NCI-H1436 (cell line): ENCODE results near the gene SLC38A3.
A peak's percentile ranks its signal among the peaks of the same experiment; 100 is the strongest.
"Not testable (repeated sequence)": the region's sequence is repeated elsewhere in the genome, so short reads cannot be mapped to it uniquely, and the experiment has no call there.

Experiments used
- DNase-seq: peaks from one replicate; lab custom pipeline; 2025; lab: John Stamatoyannopoulos, UW

The SLC38A3 gene

DNA sequence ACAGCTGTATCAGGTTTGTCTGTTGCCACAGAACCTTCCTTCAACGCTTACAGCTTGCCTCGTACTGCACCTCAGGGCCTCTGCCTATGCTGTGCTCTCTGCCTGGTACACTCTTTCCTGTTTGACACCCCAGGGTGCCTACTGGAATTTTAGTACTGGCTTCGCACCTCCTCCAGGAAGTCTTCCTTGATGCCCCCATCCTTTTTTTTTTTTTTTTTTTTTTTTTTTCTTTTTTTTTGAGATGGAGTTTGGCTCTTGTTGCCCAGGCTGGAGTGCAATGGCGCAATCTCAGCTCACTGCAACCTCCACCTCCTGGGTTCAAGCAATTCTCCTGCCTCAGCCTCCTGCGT lies 6.3 kb downstream of the SLC38A3 start:
- DNase-seq, result not testable (repeated sequence)

DNA sequence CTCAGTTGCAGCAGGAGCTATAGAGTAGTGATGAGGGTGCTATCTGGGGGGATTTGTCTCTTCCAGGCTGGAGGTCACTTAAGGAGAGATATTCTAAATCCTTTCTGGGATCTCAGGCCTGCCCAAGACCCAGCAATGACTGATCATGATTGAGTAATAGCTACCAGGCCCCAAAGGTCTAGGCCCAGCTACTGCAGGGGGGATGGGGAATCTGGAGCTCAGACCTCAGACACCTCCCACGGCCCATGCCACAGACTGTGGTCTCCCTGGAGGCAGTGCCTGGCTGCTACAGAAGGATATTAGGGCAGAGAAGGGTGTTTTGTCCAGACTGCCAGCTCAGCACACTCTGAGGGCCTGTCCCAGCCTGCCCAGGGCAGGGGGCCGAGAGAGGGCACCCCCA lies 6.9 kb downstream of the SLC38A3 start:
- no peak for DNase-seq

DNA sequence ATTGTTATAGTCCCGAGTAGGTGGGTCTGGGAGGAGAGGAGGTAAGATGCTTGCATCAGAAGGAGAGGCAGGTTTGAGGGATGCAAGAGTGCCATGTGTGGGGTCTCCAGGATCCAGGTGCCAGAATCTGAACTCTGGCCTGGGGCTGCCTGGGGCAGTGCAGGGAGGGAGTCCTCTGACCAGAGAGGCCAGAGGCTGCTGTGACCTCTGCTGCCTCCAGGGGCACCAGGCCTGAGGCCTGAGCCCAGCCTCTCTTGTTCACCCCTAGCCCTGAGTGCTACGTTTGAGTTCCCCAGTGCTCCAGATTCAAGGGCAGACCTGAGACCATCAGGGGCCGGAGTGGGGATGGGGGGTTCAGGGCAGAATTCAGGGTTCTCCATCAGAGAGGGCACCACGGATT lies 7.4 kb downstream of the SLC38A3 start:
- no peak for DNase-seq

DNA sequence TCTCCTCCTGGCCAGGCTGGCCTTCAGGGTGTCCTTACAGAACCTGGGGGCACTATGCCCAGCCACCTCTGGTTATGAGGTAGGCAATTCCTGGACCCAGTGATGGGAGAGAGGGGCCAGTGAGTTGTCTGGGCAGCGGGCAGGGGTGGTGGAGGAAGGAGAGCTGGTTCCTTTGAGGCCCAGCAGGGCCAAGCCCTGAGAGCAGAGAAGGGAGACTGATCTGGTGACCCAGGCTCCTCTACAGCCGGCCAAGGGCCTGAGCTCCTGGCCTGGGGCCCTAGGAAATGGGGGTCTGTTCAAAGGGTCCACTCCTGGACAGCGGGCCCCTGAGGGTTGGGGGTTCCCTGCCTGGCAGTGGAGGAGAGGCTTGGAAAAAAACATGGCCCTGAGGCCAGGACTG lies 7.9 kb downstream of the SLC38A3 start:
- DNase-seq, result no peak

DNA sequence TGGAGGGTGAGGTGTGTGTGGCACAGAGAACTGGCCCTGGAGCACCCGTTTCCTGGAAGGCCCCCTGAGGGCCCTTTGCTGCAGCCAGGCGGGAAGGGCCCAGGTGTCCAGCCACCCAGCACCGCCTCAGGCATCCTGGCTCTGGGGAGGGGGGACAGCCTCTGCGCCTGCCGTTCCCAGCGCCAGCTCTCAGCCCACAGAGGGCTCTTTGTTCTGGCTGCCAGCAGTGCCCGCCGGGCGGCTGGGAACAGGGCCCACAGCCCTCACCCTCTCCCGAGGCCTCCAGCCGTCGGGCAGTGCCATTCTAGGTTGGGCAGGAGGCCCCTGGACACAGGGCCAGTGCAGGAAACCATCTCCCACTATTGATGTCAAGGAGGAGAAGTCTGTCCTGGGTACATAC lies 8.3 kb downstream of the SLC38A3 start:
- DNase-seq, result no peak

DNA sequence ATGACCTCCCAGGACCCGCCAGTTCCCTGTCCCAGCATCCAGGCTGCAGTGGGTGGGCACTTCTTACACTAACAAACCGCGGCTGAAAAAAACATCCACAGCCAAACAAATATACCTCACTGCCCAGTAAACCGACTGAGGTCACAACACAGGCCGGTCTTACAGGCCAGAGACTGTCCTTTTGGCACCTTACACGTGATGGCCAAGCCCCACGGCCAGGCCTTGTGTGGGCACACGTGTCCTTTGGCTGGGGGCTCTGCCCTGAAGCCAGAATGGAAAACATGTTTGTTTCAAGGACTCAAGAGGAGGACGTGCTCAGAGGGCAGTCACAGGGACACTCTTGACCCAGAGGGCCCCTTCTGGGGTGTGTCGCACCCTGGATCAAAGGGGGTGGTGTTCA lies 9.8 kb downstream of the SLC38A3 start:
- no peak for DNase-seq

DNA sequence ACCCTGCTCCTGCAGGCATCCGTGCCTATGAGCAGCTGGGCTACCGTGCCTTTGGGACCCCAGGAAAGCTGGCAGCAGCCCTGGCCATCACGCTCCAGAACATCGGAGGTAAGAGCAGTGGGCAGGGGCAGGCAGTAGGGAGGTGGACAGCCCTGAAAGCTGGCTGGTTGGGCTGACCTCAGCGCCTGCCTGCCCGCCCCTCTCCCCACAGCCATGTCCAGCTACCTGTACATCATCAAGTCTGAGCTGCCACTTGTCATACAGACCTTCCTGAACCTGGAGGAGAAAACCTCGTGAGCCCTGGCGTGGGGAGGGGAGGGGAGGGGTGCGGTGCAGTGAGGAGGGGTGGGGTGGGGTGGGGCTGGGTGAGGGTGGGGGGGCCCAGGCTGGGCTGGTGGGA lies 10.5 kb downstream of the SLC38A3 start:
- DNase-seq, result no peak

DNA sequence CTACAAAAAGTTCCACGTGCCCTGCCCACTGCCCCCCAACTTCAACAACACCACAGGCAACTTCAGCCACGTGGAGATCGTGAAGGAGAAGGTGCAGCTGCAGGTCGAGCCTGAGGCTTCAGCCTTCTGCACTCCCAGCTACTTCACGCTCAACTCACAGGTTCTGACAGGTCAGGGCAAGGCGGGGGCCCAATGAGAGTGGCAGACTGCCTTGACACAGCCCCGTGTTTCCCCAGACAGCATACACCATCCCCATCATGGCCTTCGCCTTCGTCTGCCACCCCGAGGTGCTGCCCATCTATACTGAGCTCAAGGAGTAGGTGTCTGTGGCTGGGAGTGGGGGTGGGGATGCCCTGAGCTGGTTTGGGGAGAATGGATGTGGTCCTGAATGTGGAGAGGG lies 12.6 kb downstream of the SLC38A3 start:
- no peak for DNase-seq

DNA sequence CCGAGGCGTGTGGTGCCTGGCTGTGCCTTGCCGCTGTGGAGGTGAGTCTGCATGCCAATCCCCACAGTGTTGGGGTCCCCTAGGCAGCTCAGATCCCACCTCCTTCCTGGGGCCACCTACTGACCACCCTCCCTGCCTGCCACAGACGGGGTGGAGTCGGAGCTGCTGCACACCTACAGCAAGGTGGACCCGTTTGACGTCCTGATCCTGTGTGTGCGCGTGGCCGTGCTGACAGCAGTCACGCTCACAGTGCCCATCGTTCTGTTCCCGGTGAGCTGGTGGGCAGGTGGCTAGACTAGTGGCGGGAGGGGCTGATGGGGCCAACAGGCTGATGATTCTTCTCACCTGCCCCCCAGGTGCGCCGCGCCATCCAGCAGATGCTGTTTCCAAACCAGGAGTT lies 13.4 kb downstream of the SLC38A3 start:
- DNase-seq, result no peak

DNA sequence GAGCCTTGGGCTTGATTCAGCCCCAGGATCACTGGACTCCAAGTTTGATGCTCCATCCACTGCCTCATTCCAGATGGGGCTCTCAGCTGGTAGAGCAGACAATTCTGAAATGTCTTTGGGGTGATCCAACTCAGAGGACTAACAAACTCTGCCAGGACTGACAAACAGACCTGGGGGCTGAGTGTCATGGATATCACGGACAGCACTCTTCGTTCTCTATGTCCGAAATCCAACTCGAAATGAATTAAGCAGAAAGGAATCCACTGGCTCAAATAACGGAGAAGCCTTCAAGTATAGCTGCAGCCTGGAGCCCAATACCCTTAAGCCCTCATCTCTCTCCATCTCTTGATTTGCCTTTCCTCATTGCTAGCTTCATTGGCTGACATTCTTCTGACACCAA lies 14.2 kb downstream of the SLC38A3 start:
- DNase-seq, result no peak

DNA sequence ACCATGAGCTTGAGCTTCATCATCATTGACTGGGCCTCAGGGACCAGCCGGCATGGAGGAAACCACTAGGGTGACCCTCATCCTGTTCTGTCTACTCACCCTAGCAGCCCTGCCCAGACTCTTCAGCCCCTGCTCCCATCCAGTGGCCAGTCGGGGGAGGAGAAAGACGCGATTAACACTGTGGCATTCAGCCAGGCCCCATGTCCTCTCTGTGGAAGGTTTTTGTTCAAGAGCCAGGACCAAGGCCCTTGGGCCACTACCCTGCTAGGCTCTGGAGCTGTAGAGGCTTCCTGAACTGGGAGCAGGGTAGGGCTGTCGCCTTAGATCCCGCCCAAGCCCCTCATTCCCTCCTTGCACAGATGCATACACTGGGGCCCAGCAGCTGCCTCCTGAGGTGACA lies 15.0 kb downstream of the SLC38A3 start:
- no peak for DNase-seq

DNA sequence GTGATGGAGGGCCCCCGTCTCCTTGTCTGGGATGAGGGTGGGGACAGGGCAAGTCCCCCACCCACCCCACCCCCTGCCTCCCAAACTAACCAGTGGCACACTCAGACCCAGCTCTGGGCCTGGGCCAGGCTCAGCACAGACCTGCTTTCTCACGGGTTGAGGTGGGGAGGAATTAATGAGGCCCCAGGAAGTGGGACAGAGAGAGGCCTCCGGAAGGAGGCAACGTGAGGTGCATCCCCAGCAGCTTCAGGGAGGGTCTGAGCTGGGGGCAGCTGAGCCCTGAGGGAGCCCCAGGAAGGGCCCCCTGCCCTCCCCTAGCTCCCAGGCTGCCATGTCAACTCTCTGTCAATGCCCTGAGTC lies 16.0 kb downstream of the SLC38A3 start:
- DNase-seq, result no peak

DNA sequence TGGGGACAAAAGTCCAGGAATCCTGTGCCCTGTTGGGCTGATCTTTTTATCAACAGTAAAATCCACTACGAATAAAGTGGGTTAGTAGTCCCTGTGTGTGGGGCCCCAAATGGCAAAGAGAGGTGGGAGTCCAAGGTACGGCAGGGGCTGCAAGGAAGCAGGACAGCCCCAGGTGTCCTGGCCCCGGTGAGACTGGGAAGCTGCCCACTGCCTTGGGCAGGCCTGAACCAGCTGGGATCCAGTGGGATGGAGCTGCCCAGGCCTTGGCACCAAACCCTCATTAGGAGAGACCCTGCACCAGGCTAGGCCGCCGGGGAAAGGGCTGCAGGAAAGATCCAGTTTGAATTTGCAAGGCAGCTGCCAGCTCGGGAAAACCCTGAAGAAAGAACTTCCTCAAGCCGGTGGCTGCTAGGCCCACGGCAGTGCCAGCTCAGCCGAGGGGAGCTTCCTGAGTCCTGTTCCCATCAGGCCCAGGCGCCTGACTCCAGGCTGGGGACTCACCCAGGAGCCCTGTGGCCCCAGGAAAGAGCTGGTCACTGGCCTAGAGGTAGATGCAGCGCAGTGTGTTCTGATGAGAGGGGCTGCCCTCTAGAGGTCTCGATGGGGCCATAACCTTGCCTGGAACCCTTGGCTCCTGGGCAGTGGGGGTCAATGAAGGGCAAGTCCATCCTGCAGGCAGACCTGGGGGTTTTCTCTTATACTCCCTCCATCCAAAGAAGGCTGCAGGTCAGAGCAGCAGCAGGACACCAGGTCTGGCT lies 16.5 kb downstream of the SLC38A3 start:
- no peak for DNase-seq

DNA sequence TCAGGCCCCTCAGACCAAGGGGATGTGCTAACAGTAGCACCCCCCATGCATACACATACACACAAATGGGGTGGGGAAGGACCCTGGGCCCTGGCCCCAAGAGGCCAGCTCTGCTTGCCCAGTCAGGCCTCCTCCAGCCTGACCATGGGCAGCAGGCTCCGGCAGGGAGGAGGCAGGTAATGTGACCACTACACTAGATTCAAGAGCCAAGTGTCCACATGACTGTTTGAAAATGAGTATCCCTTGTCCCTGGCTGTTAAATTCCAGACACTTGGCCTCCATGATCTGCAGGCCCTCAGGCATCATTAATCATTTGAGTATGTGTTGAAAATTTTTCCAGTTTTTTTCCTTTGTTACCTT lies 17.1 kb downstream of the SLC38A3 start:
- DNase-seq, result no peak

DNA sequence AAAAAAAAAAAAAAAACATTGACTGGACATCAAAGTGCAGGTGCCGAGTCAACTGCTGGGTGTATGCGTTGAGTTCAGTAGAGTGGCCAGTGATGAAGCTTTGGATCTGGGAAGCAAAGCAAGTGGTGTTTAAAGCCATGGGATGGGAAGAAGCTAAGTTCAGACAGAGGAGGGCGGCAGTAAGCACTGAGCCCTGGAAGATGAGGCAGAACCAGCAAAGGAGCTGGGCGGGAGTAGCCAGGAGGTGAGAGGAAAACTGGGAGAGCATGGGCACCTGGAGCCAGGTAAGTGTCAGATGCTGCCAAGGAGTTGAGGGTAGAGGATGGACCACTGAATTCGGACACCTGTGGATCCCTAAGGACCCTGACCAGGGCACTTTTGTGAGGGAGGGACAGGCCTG lies 19.6 kb downstream of the SLC38A3 start:
- DNase-seq, result no peak

DNA sequence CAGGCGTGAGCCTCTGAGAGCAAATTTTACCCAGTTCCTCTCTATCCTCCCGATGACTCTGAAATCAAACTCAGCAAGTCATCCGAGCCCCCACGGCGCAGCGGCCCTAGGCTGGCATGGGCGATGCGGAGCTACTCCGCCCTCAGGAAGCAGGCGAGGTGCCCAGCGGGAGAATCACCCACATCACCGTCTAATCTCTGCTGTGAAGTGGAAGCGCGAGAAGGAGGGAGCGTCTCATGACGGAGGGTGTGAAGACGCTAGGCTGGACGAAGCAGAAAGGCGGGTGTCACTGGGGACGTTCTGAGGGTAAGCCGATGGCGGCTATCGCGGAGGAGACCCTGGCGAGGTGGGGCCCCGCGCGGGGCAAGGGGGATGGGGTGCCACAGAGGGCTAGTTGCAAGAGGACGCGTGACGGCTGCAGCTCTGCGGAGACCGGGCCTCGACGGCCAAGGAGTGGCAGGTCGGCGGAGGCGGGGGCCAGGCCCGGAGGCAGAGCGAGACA lies 21.9 kb downstream of the SLC38A3 start:
- no peak for DNase-seq

DNA sequence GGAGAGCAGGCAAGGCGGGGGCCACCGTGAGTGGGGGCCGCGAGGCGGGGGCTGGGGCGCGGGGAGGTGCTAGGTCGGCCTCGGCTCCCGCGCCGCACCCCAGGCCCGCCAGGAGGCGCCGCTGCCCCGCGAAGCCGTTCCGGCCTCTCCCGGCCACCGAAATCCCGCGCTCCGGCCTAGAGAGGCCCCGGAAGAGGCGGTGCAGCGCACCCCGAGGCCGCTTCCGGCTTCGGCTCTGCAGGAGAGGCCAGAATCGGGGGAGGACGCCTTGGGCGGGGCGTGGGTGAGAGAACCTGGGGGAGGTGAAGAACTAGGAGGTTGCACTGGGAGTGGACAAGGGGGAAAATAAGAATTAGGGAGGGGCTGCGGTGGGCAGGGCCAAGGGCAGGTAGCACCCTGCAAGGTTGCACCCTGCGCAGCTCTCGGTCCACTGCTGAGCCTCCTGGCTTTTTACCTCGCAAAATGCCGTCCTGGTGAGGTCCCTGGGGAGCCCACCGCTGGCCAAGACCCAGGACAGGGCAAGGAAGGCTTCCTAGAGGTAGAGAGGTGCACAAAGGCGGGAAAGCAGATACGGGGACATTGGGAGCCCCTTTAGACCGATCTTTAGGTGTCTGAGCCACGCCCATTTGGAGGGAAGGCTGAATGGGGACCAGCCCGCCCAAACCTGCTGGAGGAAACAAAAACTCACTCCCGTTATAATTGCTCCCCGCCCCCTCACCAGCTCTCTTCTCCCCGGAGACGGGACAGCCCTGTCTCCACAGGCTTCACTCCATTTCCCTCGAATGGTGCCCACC lies 22.5 kb downstream of the SLC38A3 start:
- DNase-seq, result peak; percentile 88

DNA sequence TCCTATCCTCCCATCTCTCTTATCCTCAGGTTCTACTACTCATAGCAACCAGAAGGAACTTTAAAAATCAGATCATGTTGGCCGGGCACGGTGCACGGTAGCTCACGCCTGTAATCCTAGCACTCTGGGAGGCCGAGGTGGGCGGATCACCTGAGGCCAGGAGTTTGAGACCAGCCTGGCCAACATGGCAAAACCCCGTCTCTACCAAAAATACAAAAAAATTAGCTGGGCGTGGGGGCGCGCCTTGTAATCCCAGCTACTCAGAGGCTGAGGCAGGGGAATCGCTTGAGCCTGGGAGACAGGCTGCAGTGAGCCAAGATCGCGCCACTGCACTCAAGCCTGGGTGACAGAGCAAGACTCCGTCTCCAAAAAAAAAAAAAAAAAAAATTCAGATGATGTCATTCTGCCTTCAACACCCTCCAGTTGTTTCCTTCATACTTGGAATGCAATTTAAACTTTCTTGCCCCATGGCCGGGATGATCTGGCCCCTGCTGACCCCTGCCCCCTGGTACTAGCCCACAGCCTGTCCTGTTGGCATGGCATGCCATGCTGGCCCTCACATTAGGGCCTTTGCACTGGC lies 23.2 kb downstream of the SLC38A3 start:
- DNase-seq, result not testable (repeated sequence)

DNA sequence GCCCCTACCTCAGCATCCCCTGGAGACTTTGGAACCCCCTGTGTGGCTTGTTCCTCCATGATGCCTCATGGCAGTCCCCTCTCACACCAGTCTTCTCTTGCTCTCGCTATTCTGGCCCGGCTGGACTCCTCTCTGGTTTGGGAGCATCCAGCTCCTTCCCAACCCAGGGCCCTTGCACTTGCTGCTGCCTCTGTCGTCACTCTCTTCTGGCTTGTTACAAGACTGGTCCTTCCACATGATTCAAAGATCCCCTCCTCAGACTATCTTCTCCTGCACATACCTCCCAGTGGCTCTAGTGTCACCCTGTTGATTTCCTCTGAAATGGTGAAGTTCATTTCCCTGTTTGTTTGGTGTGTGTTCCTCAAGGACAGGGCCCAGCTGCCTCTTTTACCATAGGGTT lies 24.4 kb downstream of the SLC38A3 start:
- DNase-seq, result no peak

DNA sequence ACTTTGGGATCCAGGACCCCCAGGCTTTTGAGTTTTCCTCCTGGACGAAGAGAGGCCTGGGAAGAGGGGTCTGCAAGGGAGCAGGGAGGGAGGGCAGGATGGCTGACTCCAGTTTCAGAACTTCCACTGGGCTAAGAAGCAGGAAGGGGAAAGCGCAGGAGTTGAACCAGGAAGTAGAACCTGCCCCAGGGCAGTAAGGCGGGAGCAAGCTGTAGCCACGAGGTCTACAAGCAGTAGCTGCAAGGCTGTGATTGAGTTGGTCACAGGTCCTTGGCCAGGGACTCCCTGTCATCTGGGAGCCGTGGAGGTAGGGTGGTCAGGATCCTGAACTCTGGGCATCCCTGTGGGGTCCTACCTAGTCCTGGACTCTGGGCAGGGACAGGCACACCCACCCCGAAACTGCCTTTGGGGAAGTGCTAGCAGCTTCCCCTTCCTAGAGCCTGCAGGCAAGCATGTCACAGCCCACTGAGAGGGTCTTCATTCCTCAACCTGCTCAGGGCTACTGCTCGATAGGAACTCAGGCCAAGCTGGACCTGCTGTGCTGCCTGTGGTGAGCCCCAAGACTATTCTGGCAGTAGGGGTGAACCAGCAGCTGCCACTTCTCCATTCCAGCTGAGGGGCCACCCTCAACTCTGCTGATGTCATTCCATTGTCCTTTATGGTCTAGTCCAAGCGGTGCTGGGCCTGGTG lies 25.2 kb downstream of the SLC38A3 start:
- no peak for DNase-seq

DNA sequence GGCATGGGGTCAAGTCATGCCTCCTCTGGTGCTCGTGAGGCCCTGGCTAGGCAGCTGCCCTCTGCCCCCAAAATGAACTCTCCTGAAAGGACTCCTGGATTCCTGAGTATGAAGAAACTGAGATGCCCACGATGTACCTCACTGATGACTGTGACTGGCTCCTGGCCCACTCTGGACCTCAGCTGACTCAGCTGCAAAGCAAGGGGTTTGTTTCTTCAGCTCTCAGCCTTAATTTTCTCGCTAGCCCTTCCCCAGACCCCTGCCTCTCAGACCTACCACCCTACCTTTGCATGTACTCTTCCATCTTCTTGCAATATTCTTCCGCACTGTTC lies 25.7 kb downstream of the SLC38A3 start:
- DNase-seq, result no peak

DNA sequence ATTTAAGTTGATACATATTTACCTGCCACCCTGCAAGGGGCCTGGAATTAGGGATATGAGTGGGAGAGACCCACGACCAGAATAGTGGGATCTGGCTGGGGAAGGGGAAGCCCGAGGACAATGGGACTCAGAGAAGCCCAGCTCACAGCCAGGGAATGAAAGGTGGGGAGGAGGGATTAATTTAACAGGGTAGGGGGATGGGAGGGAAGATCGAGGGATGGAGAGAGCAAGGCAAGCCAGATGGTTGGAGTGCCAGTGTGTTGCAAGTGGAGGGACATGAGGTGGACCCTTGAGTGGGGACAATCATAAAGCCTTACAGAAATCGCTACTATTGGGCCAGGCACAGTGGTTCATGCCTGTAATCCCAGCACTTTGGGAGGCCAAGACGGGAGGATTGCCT lies 26.5 kb downstream of the SLC38A3 start:
- DNase-seq, result no peak

DNA sequence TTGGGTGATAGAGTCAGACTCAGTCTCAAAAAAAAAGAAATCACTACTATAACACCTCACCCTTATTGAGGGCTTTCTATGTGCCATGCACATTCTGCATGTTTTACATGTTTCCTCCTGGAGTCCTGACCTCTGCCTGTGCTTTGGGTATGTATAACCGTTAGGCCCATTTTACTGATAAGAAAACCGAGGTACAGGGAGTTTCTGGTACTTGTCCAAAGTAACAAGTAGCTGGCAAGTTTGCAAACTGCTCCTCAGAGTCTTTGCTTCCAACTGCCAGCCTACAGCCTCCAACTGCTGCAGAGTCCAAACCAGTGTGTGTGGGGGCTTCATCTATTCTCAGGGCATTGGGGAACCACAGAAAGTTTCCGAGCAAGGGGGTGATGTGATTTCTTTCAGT lies 27.2 kb downstream of the SLC38A3 start:
- DNase-seq, result no peak
